HG03103 (cell line): ENCODE measurements around the gene ABHD10.

Experiments used
- ATAC-seq: cut with Tn5 transposase; IDR thresholded peaks from one replicate; pipeline ENCODE4 v1.9.1; 2021; ENCODE audit warnings: low read depth; ENCODE audit not compliant: unreplicated experiment

Gene ABHD10

DNA sequence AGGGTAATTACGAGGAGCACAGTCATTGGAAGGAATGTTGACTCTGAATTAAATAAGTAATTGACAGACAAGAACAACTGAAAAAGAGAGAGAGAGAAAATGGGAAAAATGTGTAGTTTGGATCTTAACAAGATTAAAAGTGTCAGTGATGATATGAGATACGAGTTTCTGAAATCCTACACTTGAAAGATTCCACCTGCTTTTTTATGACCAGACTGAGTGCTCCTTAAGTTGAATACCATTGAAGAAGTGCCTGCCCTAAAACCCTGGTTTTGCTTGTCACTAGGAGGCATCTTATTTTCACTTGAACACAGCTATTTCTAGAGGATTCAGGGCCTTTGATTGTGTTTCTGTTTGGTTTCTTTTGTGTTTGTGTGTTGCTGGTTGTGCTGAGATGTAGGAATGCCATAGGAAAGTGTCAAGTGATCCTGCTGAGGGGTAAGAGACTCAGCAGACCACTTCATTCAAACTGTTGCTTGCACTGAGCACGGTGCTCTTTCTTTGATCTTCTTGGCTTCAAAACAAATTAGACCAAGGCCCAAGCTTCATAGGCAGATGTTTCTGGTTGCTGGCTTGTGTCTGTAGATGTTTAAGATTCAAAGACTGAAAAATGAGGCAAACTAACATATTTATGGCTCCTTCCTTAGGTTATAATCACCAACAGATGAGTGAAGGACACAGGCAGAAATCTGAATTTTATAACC, 17.2 kb upstream of the ABHD10 start:
- no peak for ATAC-seq

DNA sequence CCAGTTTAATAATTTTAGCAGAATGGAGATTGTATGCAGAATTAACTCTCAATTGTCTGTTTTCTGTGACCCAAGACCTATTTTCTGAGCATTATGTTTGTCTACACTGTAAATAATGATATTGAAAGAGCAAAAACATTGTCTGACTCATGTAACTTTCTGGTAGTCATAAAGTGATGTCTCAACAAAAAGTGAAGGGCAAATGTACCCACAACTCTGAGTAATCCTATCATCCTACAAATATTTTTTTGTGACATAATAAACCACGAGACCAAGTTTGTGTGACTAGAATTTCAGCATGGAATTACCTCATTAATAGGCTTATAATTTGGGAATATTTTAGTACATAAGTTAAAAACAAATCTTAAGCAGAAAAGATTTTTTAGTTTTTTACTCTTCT, 15.4 kb upstream of the ABHD10 start:
- no peak for ATAC-seq

GRCh38 chr3:111965484-111965883, 13.3 kb upstream of the ABHD10 start:
- no peak for ATAC-seq

DNA sequence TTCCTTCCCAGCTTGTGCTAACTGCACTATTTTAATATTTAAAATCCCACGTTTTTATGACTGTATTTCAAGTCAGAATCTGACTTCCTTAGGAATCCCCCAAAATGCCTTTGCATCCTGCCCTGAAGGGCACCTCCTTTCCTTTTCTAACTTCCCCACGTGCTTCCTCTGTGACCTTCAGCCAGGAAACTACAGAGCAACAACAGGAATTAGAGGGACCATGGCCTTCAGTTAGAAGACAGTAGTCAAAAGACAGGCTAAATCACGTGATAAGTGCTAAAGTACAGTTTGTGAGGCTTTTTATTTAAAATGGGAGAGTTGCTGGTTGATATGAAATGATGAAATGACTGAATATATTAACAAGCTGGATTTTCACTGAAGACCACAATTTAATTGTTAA, 11.8 kb upstream of the ABHD10 start:
- ATAC-seq = no peak

DNA sequence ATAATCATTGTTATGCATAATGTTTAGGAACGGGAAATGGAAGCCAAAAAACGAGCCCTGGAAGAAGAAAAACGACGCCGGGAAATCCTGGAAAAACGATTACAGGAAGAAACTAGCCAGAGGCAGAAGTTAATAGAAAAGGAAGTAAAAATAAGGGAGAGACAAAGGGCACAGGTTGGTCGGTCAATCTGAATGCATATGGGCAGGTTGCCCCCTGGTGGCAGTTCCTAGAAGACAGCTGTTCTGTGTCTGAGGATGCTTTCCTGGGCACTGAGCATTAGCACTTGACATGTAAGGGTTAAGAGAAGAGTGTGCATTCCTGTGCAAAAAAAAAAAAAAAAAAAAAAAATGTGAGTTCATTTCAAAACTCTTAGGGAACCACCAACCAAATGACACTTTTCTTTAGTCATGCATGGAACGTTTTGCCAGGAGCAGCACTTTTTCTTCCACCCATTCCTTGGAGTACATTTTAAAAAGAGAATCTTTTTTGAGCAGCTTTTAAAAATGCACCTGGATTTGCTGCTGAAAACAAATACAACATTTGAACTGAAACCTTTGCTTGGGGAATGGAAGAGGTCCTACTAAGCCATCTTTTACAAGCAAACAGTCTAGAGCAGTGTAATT, 11.1 kb upstream of the ABHD10 start:
- peak; percentile 94 for ATAC-seq

DNA sequence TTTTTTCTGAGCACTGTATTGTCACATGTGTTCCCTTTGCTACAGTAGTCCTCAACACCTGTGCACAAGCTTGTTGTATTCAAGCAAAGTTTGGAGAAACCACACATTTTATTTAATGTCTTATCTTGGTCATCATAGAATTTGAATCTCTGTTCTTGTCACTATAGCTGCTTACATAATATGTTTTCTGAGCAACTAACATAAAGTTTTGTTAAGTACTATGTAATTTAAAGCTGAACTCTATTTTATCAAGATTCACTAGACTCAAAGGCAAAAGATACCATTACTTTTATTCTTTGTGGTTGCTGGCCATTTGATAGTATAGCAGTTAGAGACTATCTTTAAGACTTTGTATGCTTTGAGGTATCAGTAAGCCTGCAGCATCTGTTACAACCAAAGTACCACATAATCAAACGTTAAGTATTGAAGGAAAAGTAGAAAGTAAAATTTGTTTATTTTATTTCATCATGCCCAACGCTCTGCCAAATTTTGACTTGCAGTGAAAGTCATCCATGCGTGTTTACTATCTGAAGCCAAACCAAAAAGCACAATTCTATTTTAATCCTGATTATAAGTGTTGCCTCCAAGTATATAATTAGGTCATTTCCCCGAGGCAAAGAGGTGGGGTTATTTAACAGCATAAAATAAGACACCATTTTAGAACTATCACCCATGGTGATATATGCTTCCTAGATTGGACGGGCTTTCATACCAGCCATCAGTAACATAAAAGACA, 10.3 kb upstream of the ABHD10 start:
- no peak for ATAC-seq

DNA sequence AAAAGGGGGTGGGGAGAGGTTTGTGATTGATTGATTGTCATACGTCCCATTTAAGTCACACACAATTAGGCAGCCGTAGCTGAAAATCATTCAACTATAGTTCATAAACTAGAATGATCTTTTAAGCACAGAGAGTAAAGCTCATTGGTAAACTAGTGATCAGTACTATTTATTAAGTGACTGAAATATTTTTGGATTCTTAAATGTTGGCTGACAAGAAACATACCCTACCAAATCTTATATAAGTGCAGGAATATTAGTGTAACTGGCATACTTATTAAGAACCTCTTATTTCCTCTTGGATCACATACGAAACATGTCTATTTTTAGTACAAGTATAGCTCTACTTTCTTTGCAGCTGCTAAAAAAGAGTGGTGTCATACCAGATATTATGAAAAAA, 8.4 kb upstream of the ABHD10 start:
- no peak for ATAC-seq

GRCh38 chr3:111971533-111972130, 7.2 kb upstream of the ABHD10 start:
- ATAC-seq = no peak

- ATAC-seq = no peak
These were observed 5.9 kb upstream of the ABHD10 start for GRCh38 chr3:111972891-111973290.

DNA sequence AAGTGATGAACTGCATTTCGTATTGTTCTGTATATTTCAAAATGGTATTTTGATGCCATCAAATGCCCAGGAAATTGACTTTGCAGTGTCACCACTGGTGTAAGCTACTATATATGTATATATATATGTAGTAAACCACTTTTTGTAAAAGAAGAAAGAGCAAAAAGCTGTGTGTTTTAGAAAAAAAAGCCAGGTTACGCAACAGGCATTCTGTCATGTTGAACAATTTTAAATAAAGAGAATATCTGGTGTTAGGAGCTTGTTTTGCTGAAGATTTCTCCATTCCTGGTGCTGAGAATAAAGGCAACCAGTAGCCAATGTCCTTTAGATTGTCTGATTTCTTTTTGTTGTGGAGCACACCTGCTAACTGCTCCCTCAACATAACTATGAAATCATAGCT, 3.7 kb upstream of the ABHD10 start:
- no peak for ATAC-seq

- ATAC-seq = no peak
These were observed 2.6 kb upstream of the ABHD10 start for GRCh38 chr3:111976254-111976653.

DNA sequence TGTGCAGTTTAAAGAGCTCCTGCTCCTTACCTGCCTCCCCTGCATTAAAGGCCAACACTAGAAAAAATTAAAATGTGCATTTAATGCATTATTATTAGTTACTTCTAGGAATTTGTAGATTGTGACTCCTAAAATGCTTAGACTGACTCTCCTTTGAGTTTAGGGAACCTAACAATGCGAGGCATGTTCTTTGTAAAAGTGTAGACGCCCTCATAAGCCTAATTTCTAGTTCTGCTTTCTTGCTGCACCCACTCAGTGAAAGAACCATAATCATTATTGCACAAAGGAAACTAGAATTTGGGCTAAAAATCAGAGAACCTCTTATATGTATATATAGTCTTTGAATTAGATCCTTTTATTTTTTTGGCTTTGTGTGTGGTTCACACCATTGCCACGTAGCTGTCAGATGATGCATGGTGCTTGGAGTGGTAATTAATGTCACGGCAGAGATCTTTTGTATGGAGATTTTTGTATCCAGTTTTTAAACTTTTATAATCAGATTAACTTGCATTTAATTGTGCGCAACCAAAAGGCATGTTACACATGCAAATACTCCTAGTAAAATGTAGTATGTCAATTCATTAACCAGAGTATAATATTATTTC, 710 bp downstream of the ABHD10 start:
- peak; percentile 27 for ATAC-seq

DNA sequence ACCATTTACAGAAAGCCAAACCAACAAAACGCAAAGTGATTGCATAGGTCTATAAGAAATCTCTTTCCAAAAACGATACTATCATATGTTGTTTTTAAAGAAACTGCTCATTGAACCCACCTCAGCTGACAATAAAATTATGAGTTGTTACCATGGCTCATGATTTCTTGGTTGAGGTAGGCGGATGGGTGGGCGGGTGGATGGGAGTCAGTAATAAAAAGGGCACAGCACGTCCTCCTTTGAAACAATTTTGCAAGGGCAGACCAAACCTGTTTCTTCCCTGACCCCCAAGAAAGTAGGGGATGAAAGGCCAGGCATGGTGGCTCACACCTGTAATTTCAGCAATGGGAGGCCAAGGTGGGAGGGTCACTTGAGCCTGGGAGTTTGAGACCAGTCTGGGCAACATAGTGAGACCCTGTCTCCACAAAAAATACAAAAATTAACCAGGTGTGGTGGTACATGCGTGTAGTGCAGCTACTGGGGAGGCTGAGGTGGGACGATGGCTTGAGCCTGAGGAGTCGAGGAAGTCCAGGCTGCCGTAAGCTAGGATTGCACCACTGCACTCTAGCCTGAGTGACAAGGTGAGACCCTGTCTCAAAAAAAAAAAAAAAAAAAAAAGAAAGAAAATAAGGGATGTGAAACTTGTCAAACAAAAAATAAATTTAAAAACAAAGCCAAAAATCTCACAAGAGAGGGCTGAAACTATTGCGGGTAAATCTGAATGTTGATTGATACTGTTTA, 2.1 kb downstream of the ABHD10 start:
- ATAC-seq = no peak

DNA sequence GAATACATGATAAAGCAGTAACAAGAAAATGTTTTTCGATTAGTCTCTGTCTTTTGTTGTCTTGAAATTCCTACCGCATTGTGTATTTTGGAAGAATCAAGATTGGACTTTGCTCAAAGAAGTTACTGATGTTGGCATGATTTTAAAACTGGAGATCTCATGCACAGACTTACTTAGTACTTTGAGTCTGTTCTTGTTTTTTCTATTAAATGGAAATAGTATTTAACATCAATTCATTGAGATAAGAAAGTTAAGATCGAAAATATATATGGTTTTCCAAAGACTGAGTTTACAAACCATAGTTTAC, 2.6 kb downstream of the ABHD10 start:
- no peak for ATAC-seq

DNA sequence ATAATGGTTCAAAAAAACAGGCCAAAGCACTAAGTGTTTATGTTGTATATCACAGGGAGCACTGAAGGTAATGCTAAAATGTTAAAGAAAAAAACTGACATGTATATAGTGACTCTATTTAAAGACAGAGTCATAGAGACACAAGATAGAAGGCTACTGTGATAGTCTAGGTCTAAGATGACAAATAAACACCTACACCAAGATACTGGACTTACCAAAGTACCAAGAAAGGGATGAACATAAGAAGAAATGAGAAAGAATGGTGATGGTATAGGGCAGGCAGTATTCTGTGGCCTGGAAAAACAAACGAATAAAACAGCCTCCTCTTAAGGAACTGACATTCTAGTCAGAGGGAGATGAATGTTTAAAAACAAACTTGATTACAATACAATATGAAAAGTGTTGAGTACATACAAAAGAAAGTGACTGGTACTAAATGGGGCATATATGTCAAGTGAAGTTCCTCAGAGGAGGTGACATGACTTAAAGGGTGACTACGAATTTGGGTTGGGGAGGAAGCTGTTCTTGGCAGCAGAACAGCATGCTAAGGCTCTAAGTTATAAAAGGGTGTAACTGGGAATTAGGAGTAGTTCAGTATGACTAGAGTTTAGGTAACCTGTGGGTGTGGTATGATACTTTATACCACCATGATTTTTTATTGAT, 5.9 kb downstream of the ABHD10 start:
- ATAC-seq = no peak

- ATAC-seq = no peak
These were observed 8.0 kb downstream of the ABHD10 start for GRCh38 chr3:111986800-111987199.

- peak; percentile 82 for ATAC-seq
These were observed 10.3 kb downstream of the ABHD10 start for GRCh38 chr3:111989061-111989678.

GRCh38 chr3:111993038-111993437, 14.2 kb downstream of the ABHD10 start:
- no peak for ATAC-seq

DNA sequence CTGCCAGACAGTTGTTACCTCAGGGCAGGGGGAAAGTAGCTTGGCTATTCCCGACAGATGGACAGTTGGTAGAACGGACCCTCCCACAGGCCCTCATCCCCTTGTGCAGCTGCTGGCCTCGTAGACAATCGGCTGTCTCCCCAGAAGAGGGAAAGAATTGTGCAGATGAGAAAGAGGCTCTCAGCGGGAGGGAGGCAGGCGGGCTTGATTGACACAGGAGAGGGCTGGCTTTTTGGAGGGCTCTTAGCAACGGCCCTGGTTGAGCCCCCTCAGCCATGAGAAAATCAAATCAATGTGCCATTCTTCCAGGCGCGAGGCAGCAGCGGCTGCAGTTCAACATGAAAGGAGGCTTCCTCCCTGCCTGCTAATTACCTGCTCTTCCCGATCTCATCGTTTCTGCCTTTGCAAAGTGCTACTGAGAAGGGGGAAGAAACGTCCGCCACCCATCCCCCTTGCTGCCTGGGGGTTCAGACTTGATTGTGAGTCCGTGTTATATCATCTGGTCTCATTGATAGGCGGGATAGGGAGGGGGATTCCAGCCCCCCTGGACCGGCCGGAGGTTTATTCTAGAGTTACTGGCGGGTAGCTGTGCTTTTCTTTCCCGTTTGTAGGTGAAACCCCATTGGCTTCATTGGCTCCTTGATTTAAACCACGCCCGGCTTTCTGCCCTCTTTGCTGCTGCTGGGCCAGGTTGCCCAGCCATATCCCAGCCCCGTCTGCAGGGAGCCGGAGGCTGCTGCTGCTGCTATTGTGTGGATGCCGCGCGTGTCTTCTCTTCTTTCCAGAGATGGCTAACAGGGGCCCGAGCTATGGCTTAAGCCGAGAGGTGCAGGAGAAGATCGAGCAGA, 20.0 kb downstream of the ABHD10 start, which contains the start of gene TAGLN3:
TSS of gene TAGLN3 (plus strand) at position 287 of the 848 bp plus-strand sequence. CDS start at position 788, 501 bp downstream.
- no peak for ATAC-seq
